Sigmoid colon (tissue), 7 donors: ENCODE results near the gene CPNE4. TPM values are rescaled to one million over a fixed set of nuclear protein-coding genes. Genes with fewer than 3 reads are reported as not detected.
"Not testable (repeated sequence)": the region's sequence is repeated elsewhere in the genome, so short reads cannot be mapped to it uniquely, and the experiment has no call there.

Experiments
- DNase-seq: peaks from one replicate; pipeline ENCODE4 v3.0.0-alpha.2; 2019
- H3K27ac ChIP-seq, 4 donors: fragments of 200-600 bp; sonication (generic); one replicate each; pipeline ENCODE4 v1.5.1; 2016 to 2019; ENCODE audit warnings: mild to moderate bottlenecking in 1 of 4
- H3K27me3 ChIP-seq, 3 donors: fragments of 200-600 bp; sonication (generic); one replicate each; pipeline ENCODE4 v1.5.1; 2019; ENCODE audit warnings: mild to moderate bottlenecking in 1 of 3
- H3K36me3 ChIP-seq, 4 donors: fragments of 200-600 bp; sonication (generic); one replicate each; pipeline ENCODE4 v1.5.1; 2016 to 2019
- H3K4me1 ChIP-seq, 4 donors: fragments of 200-600 bp; sonication (generic); one replicate each; pipeline ENCODE4 v1.5.1; 2017 to 2019
- H3K4me3 ChIP-seq, 4 donors: fragments of 200-600 bp; sonication (generic); one replicate each; pipeline ENCODE4 v1.5.1; 2017 to 2019; ENCODE audit warnings: mild to moderate bottlenecking in 2 of 4, moderate library complexity in 1 of 4
- H3K9me3 ChIP-seq, 4 donors: fragments of 200-600 bp in 3 of 4; sonication (generic) in 3 of 4; one replicate each; pipeline versions ENCODE4 v1.5.1 to v1.6.1; 2013 to 2019
- EP300 ChIP-seq, 4 donors: sonication (generic); formaldehyde crosslinking; IDR thresholded peaks; one replicate each; pipeline ENCODE4 v1.6.1; 2017; ENCODE audit warnings: antibody characterized with exemption in 4 of 4
- POLR2A ChIP-seq, 2 donors: fragments of 450-650 bp; IDR thresholded peaks; one replicate each; pipeline ENCODE4 v1.6.1; 2016; ENCODE audit warnings: antibody characterized with exemption in 2 of 2, mild to moderate bottlenecking in 2 of 2, moderate library complexity in 2 of 2
- POLR2AphosphoS5 ChIP-seq, 4 donors: sonication (generic); formaldehyde crosslinking; IDR thresholded peaks; one replicate each; pipeline ENCODE4 v1.6.1; 2017; ENCODE audit warnings: antibody characterized with exemption in 4 of 4
- WGBS, 2 donors: extraction: QIAGEN DNeasy Blood & Tissue Kit; methylation state at CpG; one replicate each; pipeline ENCODE4 v1.1.7; 2013; 5-methylcytosine and 5-hydroxymethylcytosine counted together
- intact Hi-C: fragments of 100-400 bp; cut with DNase I; formaldehyde crosslinking; loops from one replicate; pipeline ENCODE4 v1.15.1; 2023
- polyA plus RNA-seq, 3 donors: library from polyadenylated mRNA; stranded (reverse); fragments of 200-250 nt; gene quantifications; one replicate each; pipeline ENCODE4 v1.2.3, GENCODE V29; 2013
- total RNA-seq, 4 donors: library from RNA; depleted of rRNA; stranded (reverse); fragments of >200 nt; gene quantifications; one replicate each; pipeline ENCODE4 v1.1.0, GENCODE V29; 2016
- TF ChIP-seq, protein P1 (sequence below), 4 experiments: fragments of 450-650 bp in 3 of 4; fragments of 200-600 bp in 1 of 4; IDR thresholded peaks; one replicate each; pipeline ENCODE4 v1.5.1; 2016 to 2019; ENCODE audit warnings: antibody characterized with exemption in 4 of 4, mild to moderate bottlenecking in 3 of 4, moderate library complexity in 2 of 4
- donor health status: healthy with polysubstance abuse.
- donor health status: Bipolar disorder and iron deficiency.
- donor health status: healthy.

Gene CPNE4
- total and polyA plus RNA-seq, 7 donors: 0.23 to 1.1 (median 0.54) TPM; not detected in 2

- H3K27me3 ChIP-seq: no peaks in the 10 kb centered on the region
- no peaks in the 10 kb centered on the region for H3K4me1 ChIP-seq
- H3K27ac ChIP-seq: no peak overlapping the region
- DNase-seq: no peak
- no peaks in the 10 kb centered on the region for H3K36me3 ChIP-seq
- 35 to 50% methylated on average over 5 of the region's 5 CpGs for WGBS, 2 donors
- no peaks in the 10 kb centered on the region for H3K9me3 ChIP-seq
- H3K4me3 ChIP-seq: no peak overlapping the region
- TF ChIP-seq POLR2A (IDR thresholded peaks at IDR 0.05) (no peak), EP300 (IDR thresholded peaks at IDR 0.05) (no peak), POLR2AphosphoS5 (IDR thresholded peaks at IDR 0.05) (no peak)
- TF ChIP-seq, protein P1, sequence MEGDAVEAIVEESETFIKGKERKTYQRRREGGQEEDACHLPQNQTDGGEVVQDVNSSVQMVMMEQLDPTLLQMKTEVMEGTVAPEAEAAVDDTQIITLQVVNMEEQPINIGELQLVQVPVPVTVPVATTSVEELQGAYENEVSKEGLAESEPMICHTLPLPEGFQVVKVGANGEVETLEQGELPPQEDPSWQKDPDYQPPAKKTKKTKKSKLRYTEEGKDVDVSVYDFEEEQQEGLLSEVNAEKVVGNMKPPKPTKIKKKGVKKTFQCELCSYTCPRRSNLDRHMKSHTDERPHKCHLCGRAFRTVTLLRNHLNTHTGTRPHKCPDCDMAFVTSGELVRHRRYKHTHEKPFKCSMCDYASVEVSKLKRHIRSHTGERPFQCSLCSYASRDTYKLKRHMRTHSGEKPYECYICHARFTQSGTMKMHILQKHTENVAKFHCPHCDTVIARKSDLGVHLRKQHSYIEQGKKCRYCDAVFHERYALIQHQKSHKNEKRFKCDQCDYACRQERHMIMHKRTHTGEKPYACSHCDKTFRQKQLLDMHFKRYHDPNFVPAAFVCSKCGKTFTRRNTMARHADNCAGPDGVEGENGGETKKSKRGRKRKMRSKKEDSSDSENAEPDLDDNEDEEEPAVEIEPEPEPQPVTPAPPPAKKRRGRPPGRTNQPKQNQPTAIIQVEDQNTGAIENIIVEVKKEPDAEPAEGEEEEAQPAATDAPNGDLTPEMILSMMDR (IDR thresholded peaks at IDR 0.05): no peak
- intact Hi-C loops: no loop called here
These were observed 135.8 kb downstream of the CPNE4 start for GRCh38 chr3:131899021-131899420.

GRCh38 chr3:131898346-131898745 is 136.5 kb downstream of the CPNE4 start:
- DNase-seq: no peak
- H3K4me1 ChIP-seq: no peaks in the 10 kb centered on the region
- no peaks in the 10 kb centered on the region for H3K36me3 ChIP-seq
- TF ChIP-seq POLR2AphosphoS5 (IDR thresholded peaks at IDR 0.05) (no peak), EP300 (IDR thresholded peaks at IDR 0.05) (no peak), POLR2A (IDR thresholded peaks at IDR 0.05) (no peak)
- TF ChIP-seq, protein P1 (IDR thresholded peaks at IDR 0.05): no peak
- intact Hi-C loops: no loop called here
- H3K27ac ChIP-seq: no peak overlapping the region
- no peak overlapping the region for H3K4me3 ChIP-seq
- H3K27me3 ChIP-seq: no peaks in the 10 kb centered on the region
- H3K9me3 ChIP-seq: no peaks in the 10 kb centered on the region

DNA sequence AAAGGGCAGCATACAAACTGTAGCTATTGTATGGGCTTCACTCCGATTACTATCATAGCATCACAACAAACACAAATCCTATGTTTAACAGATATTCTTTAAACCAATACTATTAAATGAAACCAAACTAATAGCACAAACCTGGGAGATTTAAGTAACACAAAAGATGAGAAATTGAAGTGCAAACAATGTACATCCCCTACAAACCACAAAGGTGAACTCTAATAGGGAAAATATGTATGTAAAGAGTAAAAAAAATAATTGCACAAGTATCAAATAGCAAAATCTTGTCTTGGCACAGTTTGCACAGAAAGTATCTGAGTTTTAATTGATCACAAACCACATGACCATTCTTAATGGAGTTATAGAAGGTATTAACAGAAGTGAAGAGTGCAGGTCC is 138.5 kb downstream of the CPNE4 start:
- WGBS, 2 donors: 93 to 95% methylated on average over 1 of the region's 1 CpG
- no peak for DNase-seq
- no peak overlapping the region for H3K27ac ChIP-seq
- no peak overlapping the region for H3K4me3 ChIP-seq
- no peaks in the 10 kb centered on the region for H3K27me3 ChIP-seq
- intact Hi-C loops: no loop called here
- H3K36me3 ChIP-seq: no peaks in the 10 kb centered on the region
- TF ChIP-seq, protein P1 (IDR thresholded peaks at IDR 0.05): no peak
- TF ChIP-seq EP300 (IDR thresholded peaks at IDR 0.05): no peak
- TF ChIP-seq POLR2AphosphoS5 (IDR thresholded peaks at IDR 0.05): no peak
- TF ChIP-seq POLR2A (IDR thresholded peaks at IDR 0.05): no peak
- peaks cover 0 to 4% (median 0%) of the 10 kb centered on the region in 4 donors for H3K9me3 ChIP-seq
- no peaks in the 10 kb centered on the region for H3K4me1 ChIP-seq

DNA sequence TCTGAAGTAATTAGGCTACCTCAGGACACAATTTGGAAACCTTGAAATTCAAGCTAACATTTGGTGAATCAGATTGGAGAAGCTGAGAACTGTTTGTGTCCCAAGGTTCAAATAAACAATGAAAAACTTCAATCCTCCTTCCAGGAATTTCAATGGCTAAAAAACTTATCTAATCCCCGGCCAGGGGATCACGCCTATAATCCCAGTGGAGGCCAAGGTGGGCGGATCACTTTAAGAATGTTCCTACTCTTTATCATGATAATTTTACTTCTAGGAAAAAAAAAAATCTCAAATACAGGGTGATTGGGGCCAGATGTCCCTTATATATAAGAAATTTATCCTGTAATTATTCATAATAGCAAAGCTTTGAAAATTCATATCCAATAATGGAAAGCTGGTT is 139.0 kb downstream of the CPNE4 start:
- TF ChIP-seq, protein P1 (IDR thresholded peaks at IDR 0.05): no peak
- intact Hi-C loops: no loop called here

DNA sequence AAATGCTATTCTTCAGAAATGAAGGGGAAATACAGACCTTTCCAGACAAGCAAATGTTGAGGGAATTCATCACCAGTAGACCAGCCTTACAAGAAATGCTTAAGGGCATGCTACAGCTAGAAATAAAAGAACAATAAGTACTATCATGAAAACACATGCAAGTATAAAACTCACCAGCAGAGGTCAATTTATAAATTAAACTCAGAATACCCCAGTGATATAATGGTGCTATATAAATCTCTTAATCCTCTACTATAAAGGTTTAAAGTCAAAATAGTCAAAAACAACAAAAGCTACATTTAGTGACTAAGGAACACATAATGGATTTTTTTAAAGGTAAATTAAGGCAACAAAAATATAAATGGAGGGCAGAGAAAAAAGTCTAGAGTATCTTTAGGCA is 142.5 kb downstream of the CPNE4 start:
- no peak overlapping the region for H3K4me3 ChIP-seq
- H3K4me1 ChIP-seq: no peaks in the 10 kb centered on the region
- H3K36me3 ChIP-seq: no peaks in the 10 kb centered on the region
- peaks cover 0 to 4% (median 0%) of the 10 kb centered on the region in 4 donors for H3K9me3 ChIP-seq
- no peak for DNase-seq
- no peaks in the 10 kb centered on the region for H3K27me3 ChIP-seq
- intact Hi-C loops: no loop called here
- no peak overlapping the region for H3K27ac ChIP-seq
- TF ChIP-seq, protein P1 (IDR thresholded peaks at IDR 0.05): no peak
- TF ChIP-seq POLR2AphosphoS5 (IDR thresholded peaks at IDR 0.05) (no peak), EP300 (IDR thresholded peaks at IDR 0.05) (no peak), POLR2A (IDR thresholded peaks at IDR 0.05) (no peak)

More for the DNA sequence above, 139.0 kb downstream of the CPNE4 start:
- no peaks in the 10 kb centered on the region for H3K27me3 ChIP-seq
- 65 to 79% methylated on average over 3 of the region's 3 CpGs for WGBS, 2 donors
- H3K4me3 ChIP-seq: no peak overlapping the region
- H3K9me3 ChIP-seq: peaks cover 0 to 4% (median 0%) of the 10 kb centered on the region in 4 donors
- no peaks in the 10 kb centered on the region for H3K4me1 ChIP-seq
- H3K36me3 ChIP-seq: no peaks in the 10 kb centered on the region
- no peak for DNase-seq
- no peak overlapping the region for H3K27ac ChIP-seq

DNA sequence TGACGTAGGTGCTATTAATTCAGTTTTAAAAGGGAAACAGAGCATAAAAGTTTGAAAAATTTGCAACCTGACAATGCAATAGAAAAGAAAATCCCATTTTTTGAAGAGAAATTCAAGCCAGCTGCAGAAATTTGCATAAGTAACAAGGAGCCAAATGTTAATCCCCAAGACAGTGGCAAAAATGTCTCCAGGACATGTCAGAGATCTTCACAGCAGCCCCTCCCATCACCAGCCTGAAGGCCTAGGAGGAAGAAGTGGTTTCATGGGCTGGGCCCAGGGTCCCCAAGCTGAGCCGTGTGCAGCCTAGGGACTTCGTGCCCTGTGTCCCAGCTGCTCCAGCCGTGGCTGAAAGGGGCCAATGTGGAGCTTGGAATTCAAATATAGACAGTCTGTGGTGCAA is 148.9 kb downstream of the CPNE4 start:
- intact Hi-C loops, H3K36me3 ChIP-seq, H3K27ac ChIP-seq, H3K4me3 ChIP-seq, H3K4me1 ChIP-seq, DNase-seq, H3K9me3 ChIP-seq, H3K27me3 ChIP-seq: not testable (repeated sequence)
- WGBS, 2 donors: 58 to 77% methylated on average over 4 of the region's 4 CpGs
